GM21447 (cell line): ENCODE measurements around the gene RSAD1.

Experiments used
- ATAC-seq: cut with Tn5 transposase; IDR thresholded peaks from one replicate; pipeline ENCODE4 v1.9.1; 2021; ENCODE audit not compliant: unreplicated experiment

Gene RSAD1

GRCh38 chr17:50517504-50518383 lies 39.1 kb downstream of the RSAD1 start:
- ATAC-seq = no peak

GRCh38 chr17:50518384-50519023 lies 39.8 kb downstream of the RSAD1 start:
- no peak for ATAC-seq

GRCh38 chr17:50519141-50519834 lies 40.6 kb downstream of the RSAD1 start:
- no peak for ATAC-seq

GRCh38 chr17:50520483-50520882 lies 41.8 kb downstream of the RSAD1 start:
- no peak for ATAC-seq

GRCh38 chr17:50521514-50521913 lies 42.9 kb downstream of the RSAD1 start:
- ATAC-seq = no peak

- no peak for ATAC-seq
Observed at GRCh38 chr17:50522766-50523165, 44.1 kb downstream of the RSAD1 start.

GRCh38 chr17:50523208-50523607 lies 44.5 kb downstream of the RSAD1 start:
- no peak for ATAC-seq

- ATAC-seq = no peak
Observed at GRCh38 chr17:50524838-50525237, 46.2 kb downstream of the RSAD1 start.

- ATAC-seq = no peak
Observed at GRCh38 chr17:50527155-50527762, 48.6 kb downstream of the RSAD1 start.

- ATAC-seq = no peak
Observed at GRCh38 chr17:50527949-50528474, 49.4 kb downstream of the RSAD1 start.

GRCh38 chr17:50529849-50530248 lies 51.2 kb downstream of the RSAD1 start:
- no peak for ATAC-seq

GRCh38 chr17:50531428-50532025 lies 52.9 kb downstream of the RSAD1 start:
- ATAC-seq = no peak

- ATAC-seq = no peak
Observed at GRCh38 chr17:50532452-50533024, 53.9 kb downstream of the RSAD1 start, which contains the start of gene EPN3. TSS of gene EPN3 (plus strand) at chr17:50532735. CDS start at chr17:50536557, 3,822 bp downstream.

GRCh38 chr17:50533185-50533584 lies 54.5 kb downstream of the RSAD1 start:
- ATAC-seq = no peak

- no peak for ATAC-seq
Observed at GRCh38 chr17:50533720-50534148, 55.1 kb downstream of the RSAD1 start.

GRCh38 chr17:50534222-50534978 lies 55.7 kb downstream of the RSAD1 start:
- no peak for ATAC-seq

GRCh38 chr17:50534979-50535326 lies 56.3 kb downstream of the RSAD1 start:
- no peak for ATAC-seq

GRCh38 chr17:50535407-50535806 lies 56.7 kb downstream of the RSAD1 start:
- no peak for ATAC-seq
